HG03342 (cell line): ENCODE results near the gene CHKB.
"Not testable (repeated sequence)": the region's sequence is repeated elsewhere in the genome, so short reads cannot be mapped to it uniquely, and the experiment has no call there.

Experiments used
- ATAC-seq: cut with Tn5 transposase; IDR thresholded peaks from one replicate; pipeline ENCODE4 v1.9.1; 2021; ENCODE audit warnings: mild to moderate bottlenecking, moderate library complexity; ENCODE audit not compliant: unreplicated experiment

CHKB gene, protein sequence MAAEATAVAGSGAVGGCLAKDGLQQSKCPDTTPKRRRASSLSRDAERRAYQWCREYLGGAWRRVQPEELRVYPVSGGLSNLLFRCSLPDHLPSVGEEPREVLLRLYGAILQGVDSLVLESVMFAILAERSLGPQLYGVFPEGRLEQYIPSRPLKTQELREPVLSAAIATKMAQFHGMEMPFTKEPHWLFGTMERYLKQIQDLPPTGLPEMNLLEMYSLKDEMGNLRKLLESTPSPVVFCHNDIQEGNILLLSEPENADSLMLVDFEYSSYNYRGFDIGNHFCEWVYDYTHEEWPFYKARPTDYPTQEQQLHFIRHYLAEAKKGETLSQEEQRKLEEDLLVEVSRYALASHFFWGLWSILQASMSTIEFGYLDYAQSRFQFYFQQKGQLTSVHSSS

DNA sequence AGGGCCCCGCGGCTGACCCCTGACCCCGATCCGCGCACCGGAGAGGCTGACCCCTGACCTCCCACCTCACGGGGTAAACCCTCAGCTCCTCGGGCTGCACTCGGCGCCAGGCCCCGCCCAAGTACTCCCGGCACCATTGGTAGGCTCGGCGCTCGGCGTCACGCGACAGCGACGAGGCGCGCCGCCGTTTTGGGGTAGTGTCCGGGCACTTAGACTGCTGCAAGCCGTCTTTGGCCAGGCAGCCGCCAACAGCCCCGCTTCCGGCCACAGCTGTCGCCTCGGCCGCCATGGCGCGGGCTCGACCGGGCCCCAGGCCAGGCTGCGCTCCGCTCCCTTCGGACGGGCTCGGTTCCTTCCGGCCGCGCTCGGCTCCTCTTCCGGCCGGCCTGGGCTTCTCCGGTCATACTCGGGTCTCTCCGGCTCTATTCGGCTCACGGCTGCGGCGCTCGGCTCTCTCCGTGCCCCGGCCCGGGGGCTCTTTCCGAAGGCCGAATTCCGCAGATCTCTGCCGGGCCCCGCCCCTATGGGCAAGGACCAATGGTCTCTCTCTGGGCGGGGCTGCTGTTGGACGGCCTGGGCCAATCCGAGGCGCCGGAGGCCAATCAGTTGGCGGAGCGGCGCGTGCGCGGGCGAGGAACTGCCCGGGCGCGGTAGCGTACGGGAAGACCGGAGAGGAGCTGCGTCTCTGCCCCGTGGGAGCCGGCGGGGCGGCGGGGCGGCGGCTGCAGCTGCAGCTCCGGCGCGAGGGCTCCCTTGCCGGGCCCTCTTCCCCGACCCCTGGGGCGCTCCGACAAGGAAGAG, at the start of gene CHKB:
Gene CHKB, minus strand, starts transcription at position 357 of the 801 bp plus-strand sequence. Its CDS starts 68 bp downstream, at position 289.
- peak; percentile 88 for ATAC-seq

DNA sequence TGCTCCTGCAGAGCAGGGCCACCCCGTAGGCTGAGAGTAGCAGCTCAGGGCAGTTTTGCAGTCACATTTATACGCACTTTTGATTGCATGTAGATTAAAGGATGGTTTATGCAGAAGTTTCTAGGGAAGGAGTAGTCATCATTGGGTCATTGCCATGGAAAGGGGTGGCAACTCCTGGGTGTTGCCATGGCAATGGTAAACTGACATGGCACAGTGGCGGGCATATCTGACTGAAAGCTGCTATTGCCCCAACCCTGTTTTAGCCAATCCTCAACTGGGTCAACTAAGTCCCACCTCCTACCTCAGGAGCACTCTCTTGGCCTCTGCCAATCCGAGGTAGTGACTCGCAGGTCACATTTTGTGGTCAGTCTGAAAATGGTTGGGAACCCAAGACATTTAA, 47.7 kb upstream of the CHKB start:
- no peak for ATAC-seq

DNA sequence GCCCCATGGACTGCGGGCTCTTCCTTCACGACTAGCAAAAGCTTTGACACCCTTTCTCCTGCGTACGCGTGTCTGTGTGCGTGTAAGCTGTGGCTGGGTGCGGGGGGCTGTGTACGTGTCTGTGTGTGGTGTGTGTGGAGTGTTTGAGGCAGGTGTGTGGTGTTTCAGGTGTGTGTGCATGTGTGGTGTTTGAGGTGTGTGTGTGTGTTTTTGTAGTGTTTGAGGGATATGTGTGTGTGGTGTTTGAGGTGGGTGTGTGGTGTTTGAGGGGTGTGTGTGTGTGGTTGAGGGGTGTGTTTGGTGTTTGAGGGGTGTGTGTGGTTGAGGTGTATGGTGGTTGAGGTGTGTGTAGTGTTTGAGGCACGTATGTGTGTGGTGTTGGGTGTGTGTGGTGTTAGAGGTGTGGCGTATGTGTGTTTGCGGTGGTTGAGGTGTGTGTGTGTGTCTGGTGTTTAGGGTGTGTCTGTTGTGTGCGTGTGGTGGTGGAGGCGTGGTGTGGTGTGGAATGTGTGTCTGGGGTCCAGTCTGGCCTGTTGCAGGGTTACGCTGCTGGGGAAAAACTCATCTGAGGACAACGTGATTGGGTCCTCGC, 46.0 kb upstream of the CHKB start:
- no peak for ATAC-seq

DNA sequence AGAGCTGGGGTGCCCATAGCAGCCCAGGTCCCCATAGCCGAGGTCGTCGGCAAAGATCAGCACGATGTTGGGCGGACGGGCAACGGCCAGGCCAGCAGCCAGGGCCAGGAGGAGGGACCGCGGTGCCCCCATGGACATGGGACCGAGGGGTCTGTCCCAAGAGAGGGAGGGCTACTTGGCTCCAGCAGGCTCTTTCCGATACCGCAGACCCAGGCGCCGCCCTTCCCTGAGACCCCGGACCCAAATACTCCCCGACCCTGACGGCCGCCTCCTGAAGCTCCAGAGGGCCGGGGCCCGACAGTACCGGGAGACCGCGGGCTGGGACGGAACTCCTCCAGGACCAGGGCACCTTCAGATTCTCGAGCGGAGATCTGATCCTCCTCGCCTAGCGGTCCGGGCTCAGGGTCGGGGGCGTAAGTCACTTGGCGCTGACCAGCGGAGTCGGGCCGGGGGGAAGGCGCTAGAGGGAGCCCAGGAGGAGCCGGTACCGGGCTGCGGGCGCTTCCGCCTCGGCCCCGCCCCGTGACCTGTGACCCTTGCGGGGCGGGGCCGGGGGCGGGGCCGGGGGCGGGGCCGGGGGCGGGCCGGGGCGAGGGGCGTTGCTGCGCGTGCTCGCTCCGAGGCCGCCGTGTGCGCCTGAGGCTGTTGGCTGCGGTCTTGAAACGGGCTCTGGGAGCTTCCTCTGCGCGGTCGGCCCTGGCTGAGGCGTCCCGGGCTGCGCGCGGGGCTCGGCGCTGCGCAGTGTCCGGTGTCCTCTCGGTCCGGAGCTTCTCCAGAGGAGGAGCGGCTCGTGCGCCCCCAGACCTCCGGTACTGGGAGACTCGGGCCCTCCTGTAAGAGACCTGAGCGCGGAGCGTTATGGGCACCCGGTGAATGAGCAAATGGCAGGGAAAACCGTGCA, 45.2 kb upstream of the CHKB start, which contains the start of gene ARSA:
Gene ARSA, minus strand, starts transcription at position 511 of the 901 bp plus-strand sequence. Its CDS starts 373 bp downstream, at position 138.
- peak; percentile 62 for ATAC-seq

DNA sequence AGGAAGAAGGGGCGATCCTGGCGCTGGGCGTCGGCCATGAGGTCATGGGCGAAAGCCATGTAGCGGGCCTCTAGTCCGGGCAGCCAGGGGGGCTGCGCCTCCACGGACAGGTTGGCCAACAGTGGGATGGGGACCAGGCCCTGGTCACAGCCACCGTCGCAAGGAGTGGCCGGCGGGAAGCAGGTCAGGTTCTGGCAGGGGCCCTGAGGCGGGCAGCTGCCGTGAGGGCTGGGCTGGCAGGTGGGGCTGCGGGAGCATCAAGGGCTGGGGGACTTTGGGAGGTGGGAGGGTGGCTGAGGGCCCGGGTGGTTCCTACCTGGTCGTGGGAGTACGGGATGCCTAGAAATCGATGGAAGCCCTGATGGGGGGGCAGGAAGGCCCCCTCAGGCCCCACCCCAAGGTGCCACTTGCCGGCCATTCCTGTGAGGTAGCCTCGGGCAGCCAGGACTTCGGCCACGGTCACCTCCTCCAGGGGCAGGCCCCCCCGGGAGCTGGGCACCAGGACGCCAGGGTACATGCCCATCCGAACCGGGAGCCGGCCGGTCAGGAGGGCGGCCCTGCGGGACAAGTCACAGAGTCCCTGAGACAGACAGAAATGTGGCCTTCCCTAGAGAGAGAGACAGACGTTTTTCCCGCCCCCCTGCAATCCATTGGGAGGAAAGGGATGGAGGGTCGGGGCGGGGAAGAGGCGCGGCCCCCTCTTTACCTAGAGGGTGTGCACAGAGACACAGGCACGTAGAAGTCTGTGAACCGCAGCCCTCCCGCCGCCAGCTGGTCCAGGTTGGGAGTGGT, 44.4 kb upstream of the CHKB start:
- no peak for ATAC-seq

DNA sequence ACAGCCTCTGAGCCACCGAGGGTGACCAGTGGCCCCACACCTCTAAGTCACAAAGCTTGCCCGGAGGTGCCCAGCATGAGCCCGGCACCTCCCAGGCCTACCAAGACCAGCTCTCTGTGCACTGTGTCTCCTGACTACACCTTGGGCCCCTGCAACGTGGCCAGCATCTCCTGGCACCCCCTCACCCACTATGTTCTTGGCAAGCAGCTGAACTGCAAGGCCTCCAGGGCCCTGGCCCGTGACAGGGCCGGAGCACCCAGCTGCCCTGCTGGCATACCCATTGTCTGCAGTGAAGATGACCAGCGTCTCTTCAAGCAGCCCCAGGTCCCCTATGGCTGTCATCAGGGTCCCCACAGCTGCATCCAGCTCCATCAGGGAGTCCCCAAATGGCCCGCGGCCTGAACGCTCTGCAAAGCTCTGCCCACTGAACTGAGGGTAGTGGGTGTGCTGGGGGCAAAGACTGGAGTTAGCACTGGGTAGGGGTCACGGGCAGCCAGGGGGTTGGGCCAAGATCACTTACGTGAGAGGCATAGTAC, 43.7 kb upstream of the CHKB start:
- ATAC-seq, result no peak

DNA sequence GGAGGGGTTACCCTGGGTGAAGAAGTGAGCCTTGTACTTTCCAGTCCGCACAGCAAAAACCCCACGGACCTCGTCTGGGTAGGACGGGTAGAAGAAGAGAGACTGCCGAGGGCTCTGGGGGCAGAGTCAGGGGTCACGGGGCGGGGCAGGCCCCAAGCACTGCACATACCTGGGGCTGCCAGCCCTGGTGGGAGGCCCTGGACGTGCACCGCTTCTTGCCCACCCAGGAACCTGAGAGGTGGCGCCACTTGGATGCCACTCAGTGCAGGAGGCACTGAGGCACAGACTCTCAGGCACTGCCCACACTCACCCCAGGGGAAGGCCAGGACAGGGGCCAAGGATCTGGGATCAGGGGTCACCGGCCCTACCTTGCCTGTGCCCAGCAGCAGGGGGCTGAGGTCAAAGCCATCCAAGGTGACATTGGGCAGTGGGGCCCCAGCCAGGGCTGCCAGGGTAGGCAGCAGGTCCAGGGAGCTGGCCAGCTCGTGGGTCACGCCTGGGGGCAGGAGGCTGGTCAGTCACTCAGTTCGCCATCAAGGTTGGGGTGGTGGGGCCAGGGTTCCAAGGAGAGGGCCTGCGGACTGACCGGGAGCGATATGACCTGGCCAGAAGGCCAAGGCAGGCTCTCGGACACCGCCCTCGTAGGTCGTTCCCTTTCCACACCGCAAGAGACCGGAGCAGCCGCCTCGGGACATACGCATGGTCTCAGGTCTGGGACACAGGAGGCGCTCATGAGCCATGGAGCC, 43.1 kb upstream of the CHKB start:
- ATAC-seq, result no peak

DNA sequence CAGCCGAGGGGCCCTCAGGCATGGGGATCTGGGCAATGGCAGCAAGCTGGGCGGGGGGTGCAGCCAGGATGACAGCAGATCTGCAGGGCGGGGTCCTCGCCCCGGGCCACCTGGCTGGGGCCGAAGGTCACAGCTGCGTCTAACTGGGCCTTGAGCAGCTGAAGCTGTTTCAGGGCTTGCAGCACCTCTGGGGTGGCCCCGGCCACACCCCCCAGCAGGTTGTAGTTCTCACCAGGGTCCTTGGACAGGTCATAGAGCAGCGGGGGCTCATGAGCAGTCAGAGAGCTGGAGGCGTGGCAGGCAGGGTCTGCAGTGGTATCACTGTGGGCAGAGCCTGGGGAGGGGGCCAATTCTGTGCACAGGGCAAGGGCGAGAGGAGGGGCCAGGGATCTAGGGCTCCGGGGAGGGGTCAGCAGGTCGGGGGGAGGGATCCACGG, 42.5 kb upstream of the CHKB start:
- no peak for ATAC-seq

DNA sequence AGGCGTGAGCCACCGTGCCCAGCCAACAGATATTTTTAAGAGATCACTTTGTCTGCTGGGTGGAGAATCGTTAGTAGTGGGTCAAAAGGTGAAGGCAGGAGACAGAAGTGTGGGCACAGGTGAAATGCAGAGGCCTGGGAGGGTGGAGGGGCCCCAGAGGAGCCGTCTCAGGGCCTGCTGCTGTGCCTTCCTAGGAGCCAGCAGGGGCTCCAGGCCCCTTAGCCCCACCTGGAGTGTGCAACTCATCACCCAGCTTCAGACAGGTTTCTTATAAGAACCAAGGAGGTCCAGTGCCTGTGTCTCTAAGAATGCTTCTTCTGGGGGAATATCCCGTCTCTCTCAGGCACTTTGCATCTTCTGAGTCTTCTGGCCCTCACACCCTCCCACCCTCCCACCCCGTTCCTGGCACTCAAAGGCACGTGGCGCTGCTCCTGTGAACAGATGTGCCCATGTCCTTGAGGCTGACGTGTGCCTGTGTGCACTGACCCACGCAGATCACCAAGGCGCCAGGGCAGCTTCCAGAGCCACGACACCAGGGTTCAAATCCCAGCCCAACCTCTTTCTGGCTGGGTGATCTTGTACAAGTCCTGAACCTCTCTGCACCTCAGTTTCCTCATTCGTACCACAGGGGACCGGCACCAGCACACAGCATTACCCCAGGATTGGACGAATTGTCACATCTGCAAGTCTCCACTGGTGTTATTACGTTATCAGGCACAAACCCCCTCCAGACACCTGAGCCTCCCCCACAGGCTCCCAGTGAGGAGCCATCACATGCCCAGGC, 41.9 kb upstream of the CHKB start:
- no peak for ATAC-seq

DNA sequence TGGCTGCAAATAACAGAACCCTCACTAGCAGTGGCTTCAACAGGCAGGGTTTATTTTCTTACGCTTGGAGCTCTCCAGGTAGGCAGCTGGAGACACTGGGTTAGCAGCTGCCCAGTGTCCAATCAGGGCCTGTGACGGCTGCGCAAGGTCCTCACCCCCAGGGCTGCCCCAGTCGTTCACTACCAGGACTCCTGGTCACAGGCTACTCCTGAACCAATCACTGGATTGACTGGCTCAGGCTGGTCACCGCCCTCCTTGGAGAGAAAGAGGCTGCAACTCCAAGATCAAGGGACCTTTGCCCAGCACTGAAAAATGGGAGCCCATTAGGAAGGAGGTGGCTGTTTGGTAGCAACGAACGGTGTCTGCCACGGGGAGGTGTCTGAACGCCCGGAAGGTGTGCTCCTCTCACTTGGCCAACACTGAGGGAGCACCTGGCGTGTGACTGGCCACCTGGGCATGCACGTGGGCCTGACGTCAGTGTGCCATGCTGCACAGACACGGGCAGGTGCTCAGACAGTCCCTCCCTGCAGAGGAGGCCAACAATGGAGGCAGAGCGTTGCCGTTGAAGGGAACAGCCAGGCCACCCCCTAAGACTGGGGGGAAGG, 40.2 kb upstream of the CHKB start:
- ATAC-seq, result no peak

DNA sequence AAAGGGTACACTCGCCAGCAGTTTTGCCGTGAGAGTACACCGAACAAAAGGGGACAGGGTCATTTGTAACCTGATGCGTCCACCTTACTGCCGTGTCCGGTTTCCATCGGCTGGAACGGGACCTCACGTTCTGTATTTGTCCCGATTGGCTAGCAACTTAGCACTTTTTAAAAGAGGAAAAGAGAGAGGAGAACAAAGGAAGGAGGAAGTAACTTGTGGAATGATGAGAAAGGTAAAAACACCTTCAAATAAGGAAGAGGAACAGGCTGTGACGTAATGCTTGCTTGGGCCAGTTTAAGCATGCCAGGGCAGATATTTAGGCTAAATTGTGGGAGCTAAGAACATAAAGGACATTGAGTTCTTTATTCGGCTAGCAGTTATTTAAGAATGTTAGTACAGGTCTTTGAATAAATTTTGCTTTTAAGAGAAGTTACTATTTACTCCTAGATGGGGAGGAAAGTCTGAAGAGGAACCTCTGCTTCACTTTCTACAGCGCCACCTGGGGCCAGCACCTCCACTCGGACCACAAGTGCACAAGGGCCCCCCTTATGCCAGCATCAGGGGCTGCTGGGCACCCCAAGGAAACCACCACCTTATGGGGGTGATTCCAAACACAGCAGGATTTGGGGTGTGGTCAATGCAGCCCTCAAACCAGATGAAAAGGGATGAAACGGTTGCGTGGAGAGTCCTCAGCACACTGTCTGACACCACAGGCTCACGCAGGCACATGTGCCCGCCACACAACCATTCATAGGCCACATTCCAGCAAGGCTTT, 39.5 kb upstream of the CHKB start:
- ATAC-seq, result no peak

DNA sequence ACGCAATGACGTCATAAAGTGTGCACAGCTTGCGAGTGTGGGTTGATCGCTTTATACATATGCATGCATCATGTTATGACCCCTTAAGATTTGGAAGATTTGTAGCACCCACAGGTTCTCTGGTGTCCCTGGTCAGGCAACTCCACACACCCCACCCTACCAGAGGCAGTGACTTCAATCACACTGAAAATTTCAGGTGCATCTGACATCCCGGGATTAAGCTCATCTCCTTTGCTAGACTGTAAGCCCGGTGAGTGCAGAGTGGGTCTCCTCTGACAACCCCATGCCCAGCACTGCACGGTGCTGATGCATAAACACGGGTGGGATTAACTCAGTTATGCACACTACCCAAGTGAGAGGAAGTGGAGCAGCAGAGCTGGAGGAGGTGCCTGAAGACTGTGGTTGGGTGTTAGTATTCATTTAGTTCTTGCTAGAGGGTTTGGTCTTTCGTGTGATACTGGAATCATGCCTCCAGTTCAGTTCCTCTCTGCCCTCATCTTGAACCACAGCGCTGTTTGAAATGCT, 38.8 kb upstream of the CHKB start:
- no peak for ATAC-seq

DNA sequence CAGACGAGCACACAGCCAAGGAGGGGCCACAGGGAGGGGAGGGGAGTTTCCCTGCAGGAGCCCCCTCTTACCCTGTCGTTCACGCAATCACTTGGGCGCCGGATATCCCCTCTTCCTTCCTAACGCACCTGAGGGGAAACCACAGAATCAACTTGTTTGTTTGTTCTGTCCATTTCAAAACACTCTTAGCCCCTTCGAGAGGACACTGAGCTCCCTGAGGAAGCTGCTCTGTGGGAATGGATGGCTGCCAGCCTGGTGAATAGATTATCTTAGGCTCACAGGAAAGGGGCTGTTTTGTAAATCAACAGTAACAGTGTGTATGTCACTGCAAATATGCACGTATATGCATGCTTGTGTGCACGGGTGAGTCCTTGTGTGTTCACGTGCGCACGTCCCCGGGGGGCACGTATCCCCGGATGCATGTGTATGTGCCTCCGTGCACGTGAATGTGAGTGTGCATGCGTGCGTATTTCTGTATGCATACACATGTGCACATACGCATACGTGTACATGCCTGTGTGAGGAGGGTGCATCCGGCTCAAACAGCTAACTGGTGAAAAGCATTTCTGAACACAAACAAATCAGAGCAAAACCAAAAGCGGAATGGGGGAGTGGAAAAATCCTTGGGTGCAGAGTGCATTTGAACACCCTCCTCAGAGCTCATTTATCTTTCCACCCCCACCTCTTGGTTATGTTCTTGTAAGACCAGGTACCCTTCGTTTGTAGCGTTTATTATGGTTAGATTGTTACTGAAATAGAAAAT, 38.1 kb upstream of the CHKB start:
- ATAC-seq, result peak; percentile 67

DNA sequence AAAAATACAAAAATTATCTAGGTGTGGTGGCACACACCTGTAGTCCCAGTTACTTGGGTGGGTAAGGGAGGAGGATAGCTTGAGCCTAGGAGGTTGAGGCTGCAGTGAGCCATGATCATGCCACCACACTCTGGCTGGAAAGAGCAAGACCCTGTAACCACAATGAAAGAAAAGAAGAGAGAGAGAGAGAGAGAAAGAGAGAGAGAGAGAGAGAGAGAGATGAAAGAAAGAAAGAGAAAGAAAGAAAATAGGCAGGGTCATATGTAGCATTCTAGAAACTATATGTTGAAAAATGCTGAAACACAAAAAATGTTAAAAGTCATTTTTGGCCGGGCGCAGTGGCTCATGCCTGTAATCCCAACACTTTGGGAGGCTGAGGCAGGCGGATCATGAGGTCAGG, 31.6 kb upstream of the CHKB start:
- not testable (repeated sequence) for ATAC-seq

DNA sequence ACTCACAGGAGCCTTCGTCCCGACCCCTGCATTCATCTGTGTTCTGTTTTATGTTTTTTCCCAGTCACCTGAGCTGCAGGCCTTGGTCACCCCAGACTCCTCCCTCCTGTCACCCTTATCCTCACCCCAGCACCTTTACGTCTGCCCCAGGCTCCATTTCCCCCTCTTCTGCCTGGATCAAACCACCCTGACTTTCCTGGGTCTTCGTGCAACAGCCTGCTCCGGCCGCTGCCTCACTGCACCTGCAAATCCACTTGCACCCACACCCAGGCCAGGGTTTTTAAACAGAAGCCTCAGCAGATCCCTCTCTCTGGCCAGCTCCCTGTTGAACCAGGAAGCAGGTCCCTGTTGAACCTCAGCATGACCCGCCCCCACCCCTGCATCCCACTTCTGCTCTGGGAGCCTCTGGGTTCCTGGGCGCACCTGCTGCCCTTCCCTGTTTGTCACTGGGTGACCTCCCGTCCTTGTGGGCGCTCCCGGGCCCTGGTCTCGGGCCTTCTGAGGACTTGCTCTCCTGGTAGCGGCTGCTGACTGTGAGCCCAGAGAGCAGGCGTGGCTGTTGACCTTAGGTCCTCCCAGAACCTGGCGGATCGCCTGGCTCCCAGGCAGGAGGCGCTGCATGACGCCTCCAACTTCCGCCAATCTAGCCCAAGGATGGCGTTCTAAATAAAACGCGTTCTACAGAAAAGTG, 30.8 kb upstream of the CHKB start:
- no peak for ATAC-seq
